Mucosa of rectum (tissue), 2 donors: ENCODE results near the gene HEG1.

Experiments used
- H3K27ac ChIP-seq, 2 donors: one replicate each; pipeline ENCODE4 v1.7.0; 2013; ENCODE audit warnings: inconsistent platforms in 2 of 2, low read depth in 2 of 2, low read length in 2 of 2
- H3K27me3 ChIP-seq, 2 donors: one replicate each; pipeline ENCODE4 v1.7.0; 2013; ENCODE audit warnings: low read length in 2 of 2; ENCODE audit not compliant: control insufficient read depth in 2 of 2, insufficient read depth in 2 of 2
- H3K36me3 ChIP-seq, 2 donors: one replicate each; pipeline ENCODE4 v1.7.0; 2013; ENCODE audit warnings: low read length in 2 of 2; ENCODE audit not compliant: control insufficient read depth in 2 of 2, insufficient read depth in 2 of 2
- H3K4me1 ChIP-seq, 2 donors: one replicate each; pipeline ENCODE4 v1.7.0; 2013; ENCODE audit warnings: low read length in 2 of 2, mild to moderate bottlenecking in 1 of 2; ENCODE audit not compliant: control insufficient read depth in 2 of 2, insufficient read depth in 2 of 2
- H3K4me3 ChIP-seq, 2 donors: one replicate each; pipeline ENCODE4 v1.7.0; 2013; ENCODE audit warnings: low read length in 2 of 2
- H3K9ac ChIP-seq, 2 donors: one replicate each; pipeline ENCODE4 v1.7.0; 2013; ENCODE audit warnings: low read length in 2 of 2, low read depth in 1 of 2, mild to moderate bottlenecking in 1 of 2
- H3K9me3 ChIP-seq, 2 donors: one replicate each; pipeline ENCODE4 v1.7.0; 2013; ENCODE audit warnings: low read length in 2 of 2; ENCODE audit not compliant: control insufficient read depth in 2 of 2
- donor health status: healthy.
- donor health status: Normal muscosa, but diverticular disease.

HEG1 gene

DNA sequence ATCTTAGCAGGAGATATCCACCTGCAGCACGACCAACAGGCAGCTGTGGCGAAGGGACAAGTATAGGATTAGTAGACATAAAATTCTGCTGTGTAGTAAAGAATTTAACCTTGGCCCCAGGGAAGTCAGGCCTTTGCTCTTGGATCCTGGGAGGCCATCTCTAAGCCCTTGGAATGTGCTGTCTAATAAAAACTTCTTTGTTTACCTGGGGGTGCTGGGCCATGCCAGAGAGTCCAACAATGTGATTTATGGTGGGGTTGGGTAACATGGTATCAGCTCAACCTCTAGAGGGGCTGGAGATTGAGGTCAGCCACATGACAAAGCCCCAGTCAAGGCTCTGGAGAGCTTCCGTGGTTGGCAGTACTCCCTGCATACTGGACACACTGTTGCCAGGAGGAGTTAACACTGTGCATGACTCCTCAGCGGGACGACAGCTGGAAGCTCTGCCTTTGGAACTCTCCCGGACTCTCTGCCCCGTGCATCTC, 52.4 kb downstream of the HEG1 start:
- Histone ChIP-seq H3K9me3 (no peaks in the 10 kb centered on the region), H3K9ac (no peak overlapping the region), H3K36me3 (peaks cover 0 to 6% of the 10 kb centered on the region in 2 donors), H3K27me3 (no peaks in the 10 kb centered on the region), H3K4me1 (peaks cover 18 to 27% of the 10 kb centered on the region in 2 donors), H3K4me3 (no peak overlapping the region), H3K27ac (peak overlapping the region in 1 of 2 donors; percentile 45)

- Histone ChIP-seq H3K9me3 (no peaks in the 10 kb centered on the region), H3K27ac (peak overlapping the region; percentile 18 to 69), H3K9ac (no peak overlapping the region), H3K4me3 (no peak overlapping the region), H3K4me1 (peaks cover 18 to 27% of the 10 kb centered on the region in 2 donors), H3K27me3 (no peaks in the 10 kb centered on the region), H3K36me3 (peaks cover 0 to 6% of the 10 kb centered on the region in 2 donors)
Measured at GRCh38 chr3:125002414-125003368, 53.1 kb downstream of the HEG1 start.

DNA sequence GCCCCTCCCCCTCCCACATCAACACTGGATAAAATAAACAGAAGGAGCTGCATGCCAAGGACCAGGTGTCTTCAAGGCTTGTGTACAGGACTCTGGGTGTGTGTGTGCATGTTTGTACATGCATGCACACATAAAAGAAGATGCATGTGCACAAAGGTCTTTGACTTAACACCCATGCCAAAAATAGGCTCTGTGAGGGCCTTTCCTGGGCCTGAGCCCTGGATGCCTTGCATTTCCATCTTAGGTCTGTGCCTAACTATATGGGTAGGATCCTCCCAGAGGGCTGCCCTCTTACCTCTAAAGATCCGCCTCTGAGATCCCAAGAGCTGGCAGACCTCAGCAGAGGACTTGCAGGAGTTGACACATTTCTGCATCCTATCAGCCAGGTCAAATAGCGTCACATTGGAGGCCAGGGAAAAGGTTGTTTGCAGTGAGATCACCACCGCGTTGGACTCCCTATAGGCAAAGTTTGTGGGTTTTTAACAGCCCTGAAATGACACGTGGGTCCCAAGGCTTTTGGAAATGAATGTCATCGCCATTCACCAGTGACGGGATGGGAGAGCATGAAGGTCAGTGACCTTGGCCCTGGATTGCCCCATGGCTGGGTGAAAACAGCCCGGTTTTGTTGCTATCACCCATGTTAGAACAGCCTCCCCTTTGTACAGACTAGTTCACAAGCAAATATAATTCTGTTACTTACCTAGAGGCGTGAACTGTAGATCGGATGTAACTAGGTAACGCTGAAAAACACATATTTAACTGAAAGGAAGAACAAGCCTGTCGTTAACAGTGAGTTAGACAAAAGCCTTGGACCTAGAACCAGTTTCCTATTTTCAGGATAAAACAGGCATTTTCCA, 54.0 kb downstream of the HEG1 start:
- no peak overlapping the region for H3K9ac ChIP-seq
- peak overlapping the region; percentile 18 to 69 for H3K27ac ChIP-seq
- H3K4me1 ChIP-seq, result peaks cover 18 to 27% of the 10 kb centered on the region in 2 donors
- no peak overlapping the region for H3K4me3 ChIP-seq
- H3K9me3 ChIP-seq, result no peaks in the 10 kb centered on the region
- H3K36me3 ChIP-seq, result peaks cover 3 to 6% of the 10 kb centered on the region in 2 donors
- H3K27me3 ChIP-seq, result no peaks in the 10 kb centered on the region

DNA sequence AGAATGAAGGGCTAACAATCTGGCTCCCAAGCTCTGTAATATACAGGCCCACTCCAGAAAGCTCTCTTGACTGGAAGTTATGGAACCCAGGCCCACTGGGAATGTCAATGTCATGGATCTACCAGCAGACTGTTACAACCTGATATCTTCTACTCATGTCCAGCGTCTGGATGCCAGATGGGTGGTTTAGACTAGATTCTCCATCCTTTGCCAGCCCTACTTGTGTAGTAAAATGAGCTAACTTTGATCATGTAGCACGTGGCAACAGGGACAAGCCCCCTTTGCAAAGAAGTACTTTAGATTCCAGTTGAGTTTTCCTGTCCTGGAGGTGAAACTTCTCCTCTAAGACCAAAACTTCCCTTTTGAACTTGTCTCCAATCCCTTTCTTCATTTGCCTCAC, 55.1 kb downstream of the HEG1 start:
- Histone ChIP-seq H3K4me1 (peaks cover 18 to 27% of the 10 kb centered on the region in 2 donors), H3K9me3 (no peaks in the 10 kb centered on the region), H3K27ac (no peak overlapping the region), H3K4me3 (no peak overlapping the region), H3K36me3 (peaks cover 3 to 6% of the 10 kb centered on the region in 2 donors), H3K27me3 (no peaks in the 10 kb centered on the region), H3K9ac (no peak overlapping the region)

- no peaks in the 10 kb centered on the region for H3K9me3 ChIP-seq
- H3K36me3 ChIP-seq, result peaks cover 3 to 6% of the 10 kb centered on the region in 2 donors
- H3K9ac ChIP-seq, result no peak overlapping the region
- no peak overlapping the region for H3K4me3 ChIP-seq
- no peaks in the 10 kb centered on the region for H3K27me3 ChIP-seq
- H3K27ac ChIP-seq, result no peak overlapping the region
- peaks cover 18 to 27% of the 10 kb centered on the region in 2 donors for H3K4me1 ChIP-seq
Measured at GRCh38 chr3:124999897-125000435, 55.8 kb downstream of the HEG1 start.

DNA sequence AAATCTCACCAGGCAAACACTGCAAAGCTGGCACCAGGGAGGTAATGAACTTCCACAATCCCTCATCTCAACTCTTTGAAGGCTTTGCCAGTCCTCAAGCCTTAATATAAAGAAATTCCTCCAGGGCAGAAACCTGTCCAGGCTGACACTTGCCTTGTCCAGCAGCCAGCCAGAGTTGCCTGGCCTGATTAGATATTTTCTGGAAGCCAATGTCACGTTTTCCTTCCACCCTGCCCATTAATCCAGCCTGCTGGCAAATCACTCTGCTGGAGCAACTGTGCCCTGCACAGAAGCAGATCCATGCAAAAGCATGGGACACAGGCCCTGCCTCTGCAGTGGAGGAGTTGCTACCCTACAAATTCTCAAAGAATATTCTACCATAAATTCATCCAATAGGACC, 56.5 kb downstream of the HEG1 start:
- Histone ChIP-seq H3K27me3 (no peaks in the 10 kb centered on the region), H3K9ac (no peak overlapping the region), H3K9me3 (no peaks in the 10 kb centered on the region), H3K4me1 (peaks cover 18 to 27% of the 10 kb centered on the region in 2 donors), H3K4me3 (no peak overlapping the region), H3K27ac (no peak overlapping the region), H3K36me3 (peaks cover 3 to 6% of the 10 kb centered on the region in 2 donors)

GRCh38 chr3:124998247-124998630, 57.6 kb downstream of the HEG1 start:
- Histone ChIP-seq H3K9me3 (no peaks in the 10 kb centered on the region), H3K4me3 (no peak overlapping the region), H3K27ac (no peak overlapping the region), H3K27me3 (no peaks in the 10 kb centered on the region), H3K9ac (no peak overlapping the region), H3K4me1 (peaks cover 17 to 20% of the 10 kb centered on the region in 2 donors), H3K36me3 (peaks cover 3 to 6% of the 10 kb centered on the region in 2 donors)

DNA sequence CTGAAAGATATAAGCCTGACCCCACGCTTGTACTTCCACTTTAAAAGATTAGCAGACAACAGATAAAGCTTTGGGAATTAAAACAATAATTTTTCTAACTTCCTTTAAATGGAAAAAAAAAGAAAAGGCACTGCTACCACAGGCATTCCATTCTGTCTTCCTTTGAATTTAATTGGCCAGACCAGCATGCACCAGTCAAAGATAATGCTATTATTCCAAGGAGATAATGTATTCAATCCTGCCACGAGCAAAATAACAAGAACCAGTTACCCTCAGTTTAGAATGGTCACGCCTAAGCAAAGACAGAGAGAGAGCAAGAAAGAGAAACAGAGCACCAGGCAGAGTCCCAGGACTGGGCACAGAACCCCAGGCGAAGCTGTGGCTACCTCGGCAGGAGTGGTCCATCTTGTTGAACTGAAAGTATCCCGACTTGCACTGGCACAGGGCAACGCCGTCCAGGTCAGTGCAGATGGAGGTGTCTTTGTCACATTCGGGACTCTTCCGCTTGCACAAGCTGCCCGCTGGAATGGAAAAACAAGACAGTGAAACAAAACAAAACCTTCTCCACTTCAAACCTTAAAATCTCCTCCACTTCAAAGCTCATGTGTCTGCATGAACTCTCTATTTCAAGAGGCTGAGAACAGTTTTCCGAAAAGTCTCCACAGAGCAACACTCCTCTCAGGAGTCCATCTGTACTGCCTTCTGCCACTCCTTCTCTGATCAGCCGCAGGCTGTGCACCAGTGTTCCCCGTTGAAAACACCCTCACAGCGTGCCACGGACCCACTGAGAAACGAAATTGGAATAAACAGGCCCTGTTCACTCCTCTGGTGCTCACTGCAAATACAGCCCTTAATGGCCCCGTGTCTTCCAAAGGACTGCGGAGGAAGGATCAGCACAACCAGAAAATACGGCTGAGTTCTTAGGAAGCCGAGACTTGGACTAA, 58.2 kb downstream of the HEG1 start:
- Histone ChIP-seq H3K27me3 (no peaks in the 10 kb centered on the region), H3K27ac (no peak overlapping the region), H3K36me3 (peaks cover 3 to 6% of the 10 kb centered on the region in 2 donors), H3K9ac (no peak overlapping the region), H3K4me3 (no peak overlapping the region), H3K9me3 (no peaks in the 10 kb centered on the region), H3K4me1 (peaks cover 10 to 14% of the 10 kb centered on the region in 2 donors)

GRCh38 chr3:124995460-124995994, 60.3 kb downstream of the HEG1 start:
- H3K27ac ChIP-seq, result no peak overlapping the region
- no peaks in the 10 kb centered on the region for H3K27me3 ChIP-seq
- H3K9ac ChIP-seq, result no peak overlapping the region
- H3K4me3 ChIP-seq, result no peak overlapping the region
- no peaks in the 10 kb centered on the region for H3K9me3 ChIP-seq
- peaks cover 4 to 6% of the 10 kb centered on the region in 2 donors for H3K4me1 ChIP-seq
- peaks cover 0 to 7% of the 10 kb centered on the region in 2 donors for H3K36me3 ChIP-seq
